GM19324 (cell line): ENCODE measurements around the gene LRFN3.
A peak's percentile ranks its signal among the peaks of the same experiment; 100 is the strongest.
"Not testable (repeated sequence)": the region's sequence is repeated elsewhere in the genome, so short reads cannot be mapped to it uniquely, and the experiment has no call there.

Experiments
- ATAC-seq: cut with Tn5 transposase; IDR thresholded peaks from one replicate; pipeline ENCODE4 v1.9.1; 2021; ENCODE audit warnings: mild to moderate bottlenecking, moderate library complexity; ENCODE audit not compliant: unreplicated experiment, low FRiP score

LRFN3 gene

GRCh38 chr19:35905178-35905727 is 30.9 kb upstream of the LRFN3 start:
- no peak for ATAC-seq

GRCh38 chr19:35907377-35907745 is 28.8 kb upstream of the LRFN3 start:
- no peak for ATAC-seq

- ATAC-seq: no peak
These were observed 28.1 kb upstream of the LRFN3 start, which contains the start of gene TYROBP for GRCh38 chr19:35908010-35908441. Gene TYROBP (minus strand): TSS chr19:35908295. CDS start chr19:35908228, 67 bp downstream.

- no peak for ATAC-seq
These were observed 27.0 kb upstream of the LRFN3 start for GRCh38 chr19:35908973-35909683.

- ATAC-seq: no peak
These were observed 26.5 kb upstream of the LRFN3 start for GRCh38 chr19:35909684-35910035.

- not testable (repeated sequence) for ATAC-seq
These were observed 25.8 kb upstream of the LRFN3 start for GRCh38 chr19:35910355-35910754.

- no peak for ATAC-seq
These were observed 25.0 kb upstream of the LRFN3 start for GRCh38 chr19:35911173-35911572.

GRCh38 chr19:35911790-35912189 is 24.4 kb upstream of the LRFN3 start:
- no peak for ATAC-seq

- no peak for ATAC-seq
These were observed 22.6 kb upstream of the LRFN3 start for GRCh38 chr19:35913589-35913988.

- ATAC-seq: no peak
These were observed 20.7 kb upstream of the LRFN3 start for GRCh38 chr19:35915443-35915842.

- ATAC-seq: no peak
These were observed 16.9 kb upstream of the LRFN3 start for GRCh38 chr19:35919306-35919705.

GRCh38 chr19:35921012-35921411 is 15.2 kb upstream of the LRFN3 start:
- ATAC-seq: no peak

- ATAC-seq: no peak
These were observed 10.7 kb upstream of the LRFN3 start for GRCh38 chr19:35925501-35925900.

GRCh38 chr19:35928507-35928906 is 7.7 kb upstream of the LRFN3 start:
- no peak for ATAC-seq

GRCh38 chr19:35929876-35930275 is 6.3 kb upstream of the LRFN3 start:
- ATAC-seq: no peak

GRCh38 chr19:35931161-35931873 is 4.9 kb upstream of the LRFN3 start:
- peak; percentile 98 for ATAC-seq

GRCh38 chr19:35931874-35932202 is 4.3 kb upstream of the LRFN3 start:
- ATAC-seq: no peak

- no peak for ATAC-seq
These were observed 3.8 kb upstream of the LRFN3 start for GRCh38 chr19:35932291-35932936.

- ATAC-seq: no peak
These were observed 629 bp downstream of the LRFN3 start for GRCh38 chr19:35936738-35937268.

GRCh38 chr19:35937345-35938281 is 1.4 kb downstream of the LRFN3 start:
- no peak for ATAC-seq
